GM21528 (cell line): ENCODE measurements around the gene CACNA1S.
A peak's percentile ranks its signal among the peaks of the same experiment; 100 is the strongest.

Experiments used
- ATAC-seq: cut with Tn5 transposase; IDR thresholded peaks from one replicate; pipeline ENCODE4 v1.9.1; 2021; ENCODE audit warnings: mild to moderate bottlenecking, moderate library complexity; ENCODE audit not compliant: unreplicated experiment, low FRiP score

CACNA1S gene

DNA sequence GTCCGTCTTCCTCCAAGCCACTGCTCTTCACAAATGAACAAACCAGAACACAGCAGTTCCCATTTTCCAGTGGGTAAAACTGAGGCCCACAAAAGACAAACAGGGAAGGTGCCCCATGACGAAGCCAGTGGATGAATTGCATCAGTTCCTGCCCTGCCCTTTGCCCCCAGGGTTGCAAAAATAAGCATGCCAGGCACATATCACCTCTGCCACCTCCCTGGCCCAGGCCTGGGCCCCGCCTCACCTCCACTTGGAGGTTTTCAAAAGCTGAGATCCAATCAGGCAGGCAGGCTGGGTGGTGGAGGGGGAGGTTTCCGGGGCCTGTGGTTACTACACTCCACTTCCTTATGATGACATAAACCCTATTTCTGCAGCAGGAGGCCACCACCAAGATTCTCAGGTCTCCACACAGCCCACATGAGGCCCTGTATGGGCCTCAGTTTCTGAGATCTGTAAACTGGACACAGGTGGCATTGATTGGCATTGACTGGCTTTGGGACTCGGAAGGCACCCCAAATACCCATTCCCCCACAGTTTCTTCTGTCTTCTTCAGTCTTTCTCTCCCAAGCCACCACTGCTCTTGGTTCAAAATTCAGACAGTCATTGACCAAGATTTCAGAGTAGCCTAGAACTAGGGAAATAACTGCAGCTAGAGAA lies 92.8 kb downstream of the CACNA1S start:
- peak; percentile 61 for ATAC-seq

DNA sequence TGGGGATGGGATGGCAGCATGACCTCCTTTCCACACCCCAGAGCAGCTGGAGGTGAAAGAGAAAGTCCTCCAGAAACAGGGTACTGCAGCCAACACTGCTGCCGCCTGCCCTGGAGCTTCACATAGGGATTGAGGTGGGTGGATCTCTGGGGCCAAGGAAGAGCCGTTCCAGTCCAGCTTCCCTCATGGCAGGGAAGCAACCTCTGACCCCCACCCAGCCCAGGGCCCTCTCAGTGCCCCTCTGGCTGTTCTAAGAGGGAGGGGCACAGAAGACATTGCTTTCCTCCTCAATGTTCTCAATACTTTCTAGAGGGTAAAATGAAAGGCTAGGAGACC lies 94.4 kb downstream of the CACNA1S start:
- ATAC-seq: no peak

DNA sequence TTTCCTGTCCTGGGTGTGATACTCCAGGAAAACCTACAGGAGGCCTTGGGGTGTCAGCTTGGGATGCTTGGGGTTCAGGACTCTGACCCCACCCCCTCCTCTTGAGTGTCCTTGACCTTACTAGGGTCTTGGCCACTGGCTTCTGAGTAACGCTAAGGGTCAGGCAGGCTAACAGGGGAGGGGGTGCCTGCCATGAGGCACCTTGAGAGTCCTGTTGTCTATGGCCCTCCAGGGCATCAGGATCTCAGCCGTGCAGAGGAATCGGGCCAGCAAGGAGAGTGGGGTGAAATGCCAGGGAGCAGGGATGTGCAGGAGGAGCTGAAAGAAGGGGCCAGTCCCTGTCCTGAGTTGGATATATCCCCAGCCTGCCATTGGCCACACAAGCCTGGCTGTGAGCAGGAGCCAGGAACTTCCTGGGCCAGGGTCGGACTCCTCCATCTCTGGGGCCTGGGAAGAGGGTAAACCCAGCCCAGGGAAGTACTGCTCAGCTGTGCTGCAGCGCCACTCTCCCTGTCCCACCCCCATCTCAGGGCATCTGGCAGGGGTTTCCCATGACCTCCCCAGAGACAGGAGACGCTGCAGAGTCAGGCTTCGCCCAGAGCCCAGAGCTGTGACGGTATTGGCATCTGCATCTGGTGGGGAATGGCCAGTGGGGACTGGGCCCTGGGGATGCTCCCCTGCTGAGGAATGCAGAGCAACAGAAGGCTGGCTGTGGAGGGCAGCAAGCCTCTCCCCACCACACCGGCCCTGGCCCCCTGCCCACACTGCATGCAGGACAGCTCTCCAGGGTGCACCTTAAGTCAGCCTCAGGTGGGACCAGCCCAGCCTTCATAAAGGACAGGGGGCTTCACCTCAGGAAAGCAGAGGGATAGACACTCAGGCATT lies 95.0 kb downstream of the CACNA1S start:
- ATAC-seq: no peak

DNA sequence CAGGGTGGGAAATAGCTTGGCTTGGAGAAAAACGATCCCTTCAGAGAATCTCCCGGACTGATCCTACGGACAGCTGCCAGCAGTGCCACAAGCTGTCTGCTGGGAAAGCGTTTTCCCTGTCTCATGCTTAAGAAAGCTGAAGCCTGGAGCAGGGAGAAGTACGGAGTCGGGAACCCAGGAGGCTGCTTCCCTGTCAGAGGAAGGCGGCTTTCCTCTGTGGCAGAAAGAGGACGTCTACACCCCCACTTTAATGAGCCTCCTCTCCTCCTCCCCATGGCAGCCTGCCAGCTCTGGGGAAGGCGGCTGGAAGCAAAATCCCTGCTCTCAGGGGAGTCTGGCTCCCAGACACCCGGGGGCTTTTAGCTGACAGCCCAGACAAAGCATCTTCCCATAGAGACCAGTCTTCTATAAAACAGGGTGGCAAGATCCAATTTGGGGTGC lies 96.0 kb downstream of the CACNA1S start:
- ATAC-seq: no peak

DNA sequence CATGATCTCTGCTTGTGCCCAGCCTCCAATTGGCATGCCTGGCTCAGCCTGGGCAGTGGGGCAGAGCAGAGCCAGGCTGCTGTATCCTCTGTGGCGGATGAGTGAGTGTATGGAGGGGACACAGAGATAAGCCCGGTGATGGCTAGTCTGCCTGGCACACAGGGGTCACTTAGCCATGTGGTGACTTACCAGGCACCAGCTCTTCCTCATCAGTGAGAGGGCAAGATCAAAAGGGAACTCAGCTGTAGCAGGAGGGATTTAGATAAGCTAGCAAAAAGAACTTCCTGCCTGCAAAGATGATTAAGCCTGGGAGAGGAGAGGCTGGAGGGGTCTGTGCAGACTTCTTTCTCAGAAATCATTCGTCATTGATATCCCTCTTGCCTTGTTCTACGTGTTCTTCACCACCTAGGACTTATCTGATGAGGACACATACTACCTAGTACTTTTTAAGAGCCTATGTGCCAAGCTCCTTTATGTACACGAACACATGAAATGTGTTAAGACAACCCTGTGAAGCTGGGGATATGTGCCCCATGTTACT lies 96.6 kb downstream of the CACNA1S start:
- no peak for ATAC-seq

DNA sequence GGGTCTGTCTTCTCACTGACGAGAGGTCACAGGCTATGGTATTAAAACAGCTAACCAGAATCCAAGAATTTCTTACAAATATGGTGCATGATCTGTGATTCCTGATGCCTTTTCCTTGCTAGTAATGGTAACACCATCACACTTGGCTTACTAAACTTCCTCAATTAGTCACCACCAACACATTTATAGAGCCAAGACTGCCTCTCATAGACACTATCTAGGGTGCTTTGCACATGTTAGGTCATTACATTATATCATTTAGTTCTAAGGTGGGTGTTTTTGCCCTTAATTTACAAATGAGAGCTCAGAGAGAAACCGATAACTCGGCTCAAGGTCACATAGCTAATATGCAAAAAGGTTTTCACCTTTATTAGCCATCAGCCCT lies 97.4 kb downstream of the CACNA1S start:
- no peak for ATAC-seq

DNA sequence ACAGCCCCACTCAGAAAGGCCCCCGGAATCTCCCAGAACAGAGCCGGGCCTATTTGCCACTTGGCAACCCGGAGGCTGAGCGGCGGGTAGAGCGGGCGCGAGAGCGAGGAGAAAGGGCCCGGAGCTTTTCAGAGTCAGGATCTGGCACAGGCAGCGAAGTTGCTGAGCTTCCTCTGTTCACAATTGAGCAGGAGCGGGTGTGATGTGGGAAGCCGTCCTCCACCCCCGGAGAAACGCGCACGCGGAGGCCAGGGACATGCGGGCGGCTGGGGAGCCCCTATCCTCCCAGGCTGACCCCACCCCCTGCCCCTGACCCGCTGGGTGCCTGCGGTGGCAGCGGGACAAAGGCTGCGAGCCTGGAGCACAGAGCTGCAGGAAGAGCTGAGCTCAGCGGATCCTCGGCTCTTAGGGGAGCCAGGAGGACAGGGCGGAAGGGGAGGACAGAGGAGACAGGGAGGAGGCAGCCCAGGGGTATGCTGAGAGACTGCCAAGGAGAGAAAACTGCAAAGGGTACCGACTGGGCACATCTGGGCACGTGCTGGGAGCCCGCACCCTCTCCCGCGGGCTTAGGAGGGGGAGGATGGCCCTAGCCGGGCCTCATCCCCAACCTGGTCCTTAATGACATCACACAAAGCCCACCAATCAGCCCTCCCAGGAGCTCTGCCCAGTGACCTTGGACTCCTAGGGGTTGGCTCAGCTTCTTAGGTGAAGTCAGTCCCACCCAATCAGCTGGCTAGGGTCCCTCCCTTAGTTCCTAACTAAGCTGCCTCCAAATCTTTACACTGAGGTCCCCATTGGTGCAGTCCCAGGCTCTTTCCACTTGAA lies 98.0 kb downstream of the CACNA1S start:
- ATAC-seq: no peak

DNA sequence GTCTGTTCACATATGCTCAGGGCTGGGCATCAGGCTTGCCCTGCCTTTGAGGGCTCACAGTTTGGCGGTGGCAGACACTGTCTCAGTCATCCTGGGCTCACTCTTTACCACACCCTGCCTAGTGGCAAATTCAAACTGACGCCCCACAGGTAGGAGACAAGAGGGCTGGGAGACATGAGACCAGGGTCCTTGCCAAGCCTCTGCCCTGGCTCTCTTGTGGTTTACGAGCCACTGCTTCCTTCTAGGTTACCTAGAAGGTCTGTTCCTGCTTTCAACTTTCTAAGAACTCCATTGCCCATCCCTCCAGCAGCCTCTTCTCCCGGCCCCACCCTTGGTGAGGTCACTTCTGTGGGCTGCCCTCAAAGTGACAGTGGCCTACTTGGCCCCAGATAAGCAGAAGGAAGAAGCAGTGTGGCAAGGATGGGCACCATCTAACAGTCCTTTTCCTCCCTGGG lies 99.2 kb downstream of the CACNA1S start:
- ATAC-seq: no peak

DNA sequence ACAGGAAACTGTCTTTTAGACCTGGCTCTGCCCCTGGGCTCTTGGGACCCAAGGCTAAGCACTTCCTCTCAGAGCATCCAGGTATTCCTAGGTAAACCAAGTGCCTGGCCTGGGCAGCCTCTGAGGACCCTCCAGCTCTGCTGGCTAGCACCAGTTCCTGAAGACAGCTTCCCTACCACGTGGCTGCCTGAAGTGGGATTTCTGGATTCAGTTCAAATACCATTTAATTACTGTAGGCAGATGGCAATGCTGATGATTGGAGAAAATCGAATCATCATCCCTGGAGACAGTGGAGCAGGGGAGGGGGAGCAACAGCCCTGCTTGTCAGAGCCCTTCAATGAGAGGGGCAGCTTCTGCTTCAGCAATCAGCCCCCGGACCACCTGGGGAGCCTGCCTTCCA lies 100.6 kb downstream of the CACNA1S start:
- ATAC-seq: no peak

DNA sequence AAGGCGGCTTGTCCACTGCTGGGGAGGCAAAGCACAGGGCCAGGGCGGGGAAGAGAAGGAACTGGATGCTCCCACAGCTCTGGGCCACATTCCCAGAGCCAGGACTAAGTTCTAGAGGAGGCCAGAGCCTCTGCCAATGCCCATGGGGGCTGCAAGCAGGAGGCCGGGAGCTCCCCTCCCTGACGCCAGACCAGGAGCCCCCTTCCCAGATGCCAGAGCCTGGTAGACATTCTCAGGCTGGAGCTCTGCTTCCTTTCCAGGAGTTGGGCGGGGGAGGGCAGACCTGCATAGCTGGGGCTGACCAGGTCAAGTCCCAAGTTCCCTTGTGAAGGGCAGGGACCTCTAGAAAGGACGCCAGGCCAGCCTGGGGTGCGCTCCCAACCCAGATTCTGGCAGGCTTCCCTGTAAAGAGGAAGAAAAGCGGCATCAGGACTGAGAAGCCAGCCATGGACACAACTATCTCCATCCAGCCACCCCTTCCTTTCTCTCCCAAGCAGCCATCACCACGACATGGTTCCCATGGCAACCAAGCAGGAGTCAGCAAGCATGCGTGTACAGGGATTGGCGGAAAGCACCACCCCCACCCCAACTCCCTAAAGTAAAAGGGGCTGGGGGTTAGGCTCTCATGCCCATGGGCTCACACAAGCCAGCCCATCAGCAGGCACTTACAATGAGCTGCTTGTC lies 102.1 kb downstream of the CACNA1S start:
- no peak for ATAC-seq

DNA sequence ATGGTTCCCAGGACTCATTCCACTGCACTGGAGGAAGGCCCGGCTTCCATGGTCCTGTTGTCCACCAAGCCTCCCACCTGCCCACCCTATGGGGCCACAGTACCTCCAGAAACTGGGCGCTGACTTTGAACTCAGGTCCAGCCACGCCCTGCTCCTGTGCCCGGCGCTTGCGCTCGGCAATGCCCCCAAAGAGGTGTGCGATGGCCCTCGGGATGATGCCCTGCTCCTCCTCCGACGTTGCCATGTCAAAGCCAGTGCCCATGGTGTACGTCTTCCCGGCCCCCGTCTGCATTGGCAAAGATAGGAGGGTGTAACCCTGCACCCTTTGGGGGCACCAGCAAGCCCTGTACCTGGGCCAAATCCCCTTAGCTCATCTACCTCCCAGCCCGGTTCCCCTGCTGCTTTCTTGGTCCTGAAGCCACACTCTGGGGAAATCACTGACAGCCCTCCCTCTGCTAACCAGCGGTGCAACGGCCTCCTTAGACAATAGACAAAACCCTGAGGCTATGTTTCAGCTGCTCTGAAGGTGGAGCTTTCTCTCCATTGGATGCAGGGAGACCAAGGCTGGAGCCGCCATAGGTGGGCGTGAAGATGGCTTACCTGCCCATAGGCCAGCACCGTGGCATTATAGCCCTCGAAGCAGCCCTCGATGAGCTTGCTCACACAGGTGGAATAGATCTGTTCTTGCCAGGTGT lies 103.4 kb downstream of the CACNA1S start:
- no peak for ATAC-seq

DNA sequence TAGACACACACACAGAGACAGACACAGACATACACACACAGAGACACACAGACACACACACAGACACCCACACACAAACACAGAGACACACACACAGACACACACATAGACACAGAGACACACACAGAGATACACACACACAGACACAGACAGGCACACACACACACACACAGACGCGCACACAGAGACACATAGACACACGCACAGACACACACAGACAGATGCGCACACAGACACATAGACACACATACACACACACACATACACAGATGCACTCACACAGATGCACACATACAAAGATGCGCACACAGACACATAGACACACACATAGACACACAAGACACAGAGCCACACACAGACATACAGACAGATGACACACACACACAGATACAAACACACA lies 104.7 kb downstream of the CACNA1S start:
- ATAC-seq: no peak

DNA sequence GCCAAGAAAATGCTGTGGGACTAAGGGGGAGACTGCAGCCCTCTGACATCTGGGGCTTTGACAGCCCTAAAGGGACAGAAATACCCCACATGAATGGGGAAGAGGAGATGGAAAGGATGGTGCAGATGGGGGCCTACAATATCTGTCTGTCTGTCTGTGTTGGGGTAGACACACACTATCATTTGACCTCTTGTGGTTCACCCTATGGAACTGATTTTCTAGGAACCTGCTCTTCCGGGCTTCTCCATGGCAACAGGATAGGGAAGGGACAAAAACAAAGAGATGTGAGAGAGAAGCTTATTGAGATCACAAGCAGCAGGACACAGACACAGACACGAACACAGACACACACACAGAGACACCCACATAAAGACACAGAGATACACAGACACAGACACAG lies 105.8 kb downstream of the CACNA1S start:
- no peak for ATAC-seq

DNA sequence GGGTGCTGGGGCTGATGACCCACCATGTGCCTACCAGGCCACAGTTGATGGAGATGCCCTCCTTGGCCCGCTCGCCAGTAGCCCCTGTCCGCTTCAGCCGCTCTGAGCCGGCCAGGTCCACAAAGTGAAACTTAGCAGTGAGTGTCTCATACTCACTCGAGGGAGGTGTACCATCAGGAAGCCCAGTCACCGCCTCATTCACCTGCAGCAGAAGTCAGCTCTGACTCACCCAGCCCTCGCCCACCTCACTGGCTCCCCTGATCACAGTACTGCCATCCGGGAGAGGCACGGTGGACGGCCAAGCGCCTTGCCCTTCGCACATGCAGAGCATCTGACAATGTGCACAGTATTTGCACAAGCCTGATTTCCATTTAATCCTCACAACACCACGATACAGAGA lies 107.5 kb downstream of the CACNA1S start:
- ATAC-seq: no peak

DNA sequence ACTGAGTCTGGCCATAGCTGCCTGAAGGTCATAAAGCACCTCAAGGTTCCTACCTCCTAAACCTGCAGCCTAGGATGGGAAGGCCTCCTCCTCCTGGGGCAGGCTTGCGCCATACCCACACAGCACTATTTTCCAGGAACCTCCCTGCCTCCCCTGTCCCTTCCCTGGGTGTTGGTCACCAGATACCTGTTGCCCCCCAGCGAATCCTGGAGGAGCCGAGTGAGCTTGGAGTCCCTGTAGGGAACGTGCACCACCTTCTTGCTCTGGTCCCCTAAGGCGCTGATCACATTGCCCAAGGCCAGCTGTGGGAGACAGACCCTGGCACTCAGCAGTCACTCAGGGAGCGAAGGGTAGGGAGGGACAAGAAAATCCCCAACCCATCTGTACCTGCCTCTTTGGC lies 108.1 kb downstream of the CACNA1S start:
- no peak for ATAC-seq

DNA sequence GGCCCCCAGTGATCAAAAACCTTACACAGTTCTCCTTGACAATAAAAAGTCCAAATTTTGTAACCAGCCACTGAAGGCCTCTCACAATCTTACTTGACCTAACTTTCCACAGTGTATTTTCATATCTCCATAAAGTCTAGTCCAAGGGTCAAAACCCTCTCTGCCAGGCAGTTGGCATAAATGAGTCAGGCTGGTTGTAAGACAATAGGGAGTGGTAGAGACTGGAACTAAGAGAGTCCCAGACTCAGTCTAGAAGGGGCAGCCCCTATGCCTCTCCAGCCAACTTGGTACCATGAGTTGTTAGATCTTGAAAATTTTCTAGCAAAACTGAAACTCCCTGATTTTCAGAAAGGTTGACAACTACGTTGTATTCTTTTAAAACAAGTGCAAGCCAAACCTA lies 109.7 kb downstream of the CACNA1S start:
- no peak for ATAC-seq

DNA sequence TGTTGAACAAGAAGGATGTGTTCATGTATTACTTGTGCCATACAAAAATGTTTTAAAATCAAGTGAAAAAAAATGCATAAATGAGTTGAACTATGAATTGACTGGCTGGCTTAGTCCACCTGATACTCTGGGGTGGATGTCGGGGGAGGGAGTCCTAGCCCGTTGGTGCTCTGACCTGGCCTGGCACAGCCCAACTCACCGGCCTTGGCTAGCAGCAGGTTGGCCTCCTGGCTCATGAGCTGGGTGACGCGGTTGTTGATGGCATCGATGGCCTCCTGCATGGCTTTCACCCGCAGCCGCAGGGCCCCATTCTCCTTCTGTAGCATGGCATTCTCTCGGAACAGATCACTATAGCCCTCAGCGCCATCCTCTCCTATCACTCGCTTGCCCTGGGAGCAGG lies 110.3 kb downstream of the CACNA1S start:
- ATAC-seq: no peak

DNA sequence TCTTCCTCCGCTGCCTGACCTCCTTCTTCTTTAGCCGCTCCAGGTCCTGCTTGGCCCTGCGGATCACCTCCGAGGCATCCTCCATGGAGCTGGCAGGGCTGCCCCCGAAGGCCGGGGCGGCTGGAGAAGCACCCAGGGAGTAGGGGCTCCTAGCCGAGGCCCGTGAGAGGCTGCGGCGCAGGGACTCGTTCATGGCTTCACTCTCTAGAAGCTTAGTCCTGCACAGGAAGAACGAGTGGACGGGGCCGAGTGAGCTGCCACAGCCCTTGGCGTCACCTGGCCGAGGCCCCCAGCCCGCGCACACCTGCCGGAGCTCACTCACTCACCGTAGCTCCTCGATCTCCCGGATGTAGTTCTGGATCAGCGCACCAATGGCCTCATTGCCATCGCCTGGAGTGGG lies 111.8 kb downstream of the CACNA1S start:
- ATAC-seq: no peak

DNA sequence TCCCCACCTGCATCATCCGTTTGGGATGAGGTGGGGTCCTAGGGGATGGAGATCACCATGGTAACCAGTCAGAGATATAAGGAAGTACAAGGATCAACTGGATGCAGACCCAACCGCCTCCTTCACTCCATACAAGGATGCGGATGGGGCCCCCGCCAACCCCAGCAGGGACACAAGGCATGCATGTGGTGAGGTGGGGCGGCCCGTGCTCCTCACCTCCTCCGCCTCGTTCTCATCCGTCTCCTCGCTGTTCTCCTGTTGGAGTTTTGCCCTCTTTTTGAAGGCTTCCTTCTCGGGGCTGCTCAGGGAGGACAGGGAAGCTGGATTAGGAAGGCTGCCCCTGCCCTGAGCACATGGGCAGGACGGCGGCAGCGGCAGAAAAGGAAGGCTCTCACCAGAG lies 112.6 kb downstream of the CACNA1S start:
- no peak for ATAC-seq

DNA sequence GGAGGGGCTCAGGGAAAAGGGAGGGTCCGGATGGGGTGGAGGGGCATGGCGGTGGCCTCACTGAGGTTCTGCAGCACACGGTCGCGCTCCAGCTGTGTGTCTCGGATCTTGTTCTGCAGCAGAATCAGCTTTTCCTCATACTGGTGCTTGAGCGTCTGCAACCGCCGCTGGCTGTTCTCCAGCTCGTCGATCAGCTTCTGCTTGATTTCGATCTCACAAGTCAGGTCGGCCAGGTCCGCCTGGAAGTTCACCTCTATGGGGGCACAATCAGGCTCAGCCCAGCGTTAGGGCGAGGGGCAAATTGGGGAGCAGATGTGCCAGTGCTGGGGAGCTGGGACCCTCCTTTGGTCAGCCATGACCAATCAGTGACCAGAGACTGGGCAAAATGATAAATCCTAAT lies 113.9 kb downstream of the CACNA1S start:
- ATAC-seq: no peak
